Psoas muscle (tissue), 8 donors: ENCODE measurements around the gene FAM53B. TPM values are rescaled to one million over a fixed set of nuclear protein-coding genes. Genes with fewer than 3 reads are reported as not detected.

Experiments used
- ATAC-seq, 4 donors: fragments of 200-7000 bp; cut with Tn5 transposase; one replicate each; pipeline ENCODE4 v1.9.1; 2020; ENCODE audit warnings: moderate library complexity in 3 of 4, mild to moderate bottlenecking in 2 of 4
- DNase-seq, 2 donors: peaks; one replicate each; pipeline ENCODE4 v3.0.0-alpha.2; 2020
- H3K27ac ChIP-seq: fragments of 200-600 bp; one replicate; pipeline ENCODE4 v1.8.0; 2022
- H3K27me3 ChIP-seq, 3 donors: fragments of 200-600 bp in 1 of 3; one replicate each; pipeline versions ENCODE4 v1.6.1 to v1.8.0; 2013 to 2022; ENCODE audit warnings: low read length in 2 of 3, mild to moderate bottlenecking in 2 of 3, moderate library complexity in 1 of 3; ENCODE audit not compliant: insufficient read depth in 3 of 3
- H3K36me3 ChIP-seq, 2 donors: fragments of 200-600 bp in 1 of 2; one replicate each; pipeline versions ENCODE4 v1.6.1 to v1.8.0; 2013 to 2022; ENCODE audit warnings: low read depth in 1 of 2, mild to moderate bottlenecking in 1 of 2, moderate library complexity in 1 of 2; ENCODE audit not compliant: insufficient read depth in 1 of 2
- H3K4me1 ChIP-seq: fragments of 200-600 bp; one replicate; pipeline ENCODE4 v1.8.0; 2022
- H3K4me3 ChIP-seq: fragments of 200-600 bp; one replicate; pipeline ENCODE4 v1.8.0; 2022; ENCODE audit warnings: mild to moderate bottlenecking
- H3K9me3 ChIP-seq: fragments of 200-600 bp; one replicate; pipeline ENCODE4 v1.8.0; 2022
- CTCF ChIP-seq: fragments of 200-600 bp; IDR thresholded peaks from one replicate; pipeline ENCODE4 v1.8.0; 2022; ENCODE audit warnings: antibody characterized with exemption
- WGBS, 3 donors: extraction: QIAGEN DNeasy Blood & Tissue Kit; methylation state at CpG; one replicate each; pipeline versions ENCODE4 v1.1.6 to v1.1.7; 2013; 5-methylcytosine and 5-hydroxymethylcytosine counted together
- intact Hi-C, 2 donors: fragments of 100-400 bp; cut with DNase I; formaldehyde crosslinking; loops; one replicate each; pipeline versions ENCODE4 v1.11.0 to v1.14.2; 2022
- polyA plus RNA-seq, 3 donors: library from polyadenylated mRNA; stranded (reverse); fragments of 200-250 nt; gene quantifications; one replicate each; pipeline ENCODE4 v1.2.3, GENCODE V29; 2013
- total RNA-seq, 4 donors: library from RNA; stranded (reverse); fragmentation: NEBNext Ultra II Directional in 2 of 4; extraction: Animal tissue kit (Norgen Biotek cat#: 25700) in 2 of 4; gene quantifications; one replicate each; pipeline versions ENCODE4 v1.2.1 to v1.2.4, GENCODE V29; 2021 to 2023
- donor health status: healthy with polysubstance abuse.
- donor health status: DM: no; HTN: no; CAD: no; lungs with moderate emphysema.
- donor health status: Bipolar disorder and iron deficiency.
- donor health status: healthy.
- donor health status: DM: yes; HTN: yes; CAD: no.
- donor health status: DM: no; HTN: no; CAD: no.
- donor health status: DM: no; HTN: no; CAD: no.
- donor health status: DM: yes; HTN: yes; CAD: no.

The FAM53B gene
- total and polyA plus RNA-seq, 7 donors, result 31.0 to 178 (median 49.5) TPM

GRCh38 chr10:124639646-124640045 is 104.5 kb downstream of the FAM53B start:
- no peak overlapping the region for H3K27ac ChIP-seq
- 93 to 98% (median 94%) methylated on average over 6 of the region's 6 CpGs for whole genome bisulfite sequencing, 3 donors
- no peaks in the 10 kb centered on the region for H3K27me3 ChIP-seq
- no peaks in the 10 kb centered on the region for H3K9me3 ChIP-seq
- H3K36me3 ChIP-seq, result no peaks in the 10 kb centered on the region
- no peak overlapping the region for H3K4me3 ChIP-seq
- DNase-seq, result no peak
- TF ChIP-seq CTCF, result no peak
- H3K4me1 ChIP-seq, result peaks cover 45% of the 10 kb centered on the region
- intact Hi-C loops, result no loop called here
- no peak for ATAC-seq

- Histone ChIP-seq H3K9me3 (no peaks in the 10 kb centered on the region), H3K4me3 (no peak overlapping the region), H3K27ac (no peak overlapping the region), H3K27me3 (no peaks in the 10 kb centered on the region), H3K4me1 (peaks cover 41% of the 10 kb centered on the region), H3K36me3 (no peaks in the 10 kb centered on the region)
- no peak for DNase-seq
- TF ChIP-seq CTCF, result no peak
- intact Hi-C loops, result no loop called here
- WGBS, 3 donors, result 59 to 89% (median 62%) methylated on average over 6 of the region's 6 CpGs
- no peak for ATAC-seq
Measured at GRCh38 chr10:124639206-124639605, 105.0 kb downstream of the FAM53B start.

- ATAC-seq (no peak), DNase-seq (no peak)
- no peak overlapping the region for H3K4me3 ChIP-seq
- no peak for TF ChIP-seq CTCF
- H3K4me1 ChIP-seq, result peaks cover 41% of the 10 kb centered on the region
- WGBS, 3 donors, result 97 to 98% (median 97%) methylated on average over 8 of the region's 8 CpGs
- no peak overlapping the region for H3K27ac ChIP-seq
- H3K9me3 ChIP-seq, result no peaks in the 10 kb centered on the region
- no peaks in the 10 kb centered on the region for H3K36me3 ChIP-seq
- H3K27me3 ChIP-seq, result no peaks in the 10 kb centered on the region
- intact Hi-C loops, result no loop called here
Measured at GRCh38 chr10:124637746-124638145, 106.4 kb downstream of the FAM53B start.

GRCh38 chr10:124637091-124637700 is 107.0 kb downstream of the FAM53B start:
- Histone ChIP-seq H3K4me1 (peaks cover 43% of the 10 kb centered on the region), H3K36me3 (no peaks in the 10 kb centered on the region), H3K9me3 (no peaks in the 10 kb centered on the region), H3K27ac (no peak overlapping the region), H3K4me3 (no peak overlapping the region), H3K27me3 (no peaks in the 10 kb centered on the region)
- no peak for TF ChIP-seq CTCF
- 95 to 98% (median 96%) methylated on average over 14 of the region's 14 CpGs for WGBS, 3 donors
- DNase-seq (no peak), ATAC-seq (no peak)
- intact Hi-C loops, result no loop called here
